NB4 (cell line): ENCODE results near the gene NOP9.

Experiments
- POLR2A ChIP-seq: IDR thresholded peaks from 2 replicates; pipeline ENCODE4 v1.6.1; 2011; ENCODE audit warnings: mild to moderate bottlenecking; ENCODE audit not compliant: insufficient read length; ENCODE audit errors: extremely low read depth
- TF ChIP-seq, protein P1 (sequence below): IDR thresholded peaks from one replicate; pipeline ENCODE4 v1.5.1; 2012; ENCODE audit warnings: low read depth, low read length

GRCh38 chr14:24266344-24267244 lies 33.1 kb upstream of the NOP9 start:
- TF ChIP-seq, protein P1, sequence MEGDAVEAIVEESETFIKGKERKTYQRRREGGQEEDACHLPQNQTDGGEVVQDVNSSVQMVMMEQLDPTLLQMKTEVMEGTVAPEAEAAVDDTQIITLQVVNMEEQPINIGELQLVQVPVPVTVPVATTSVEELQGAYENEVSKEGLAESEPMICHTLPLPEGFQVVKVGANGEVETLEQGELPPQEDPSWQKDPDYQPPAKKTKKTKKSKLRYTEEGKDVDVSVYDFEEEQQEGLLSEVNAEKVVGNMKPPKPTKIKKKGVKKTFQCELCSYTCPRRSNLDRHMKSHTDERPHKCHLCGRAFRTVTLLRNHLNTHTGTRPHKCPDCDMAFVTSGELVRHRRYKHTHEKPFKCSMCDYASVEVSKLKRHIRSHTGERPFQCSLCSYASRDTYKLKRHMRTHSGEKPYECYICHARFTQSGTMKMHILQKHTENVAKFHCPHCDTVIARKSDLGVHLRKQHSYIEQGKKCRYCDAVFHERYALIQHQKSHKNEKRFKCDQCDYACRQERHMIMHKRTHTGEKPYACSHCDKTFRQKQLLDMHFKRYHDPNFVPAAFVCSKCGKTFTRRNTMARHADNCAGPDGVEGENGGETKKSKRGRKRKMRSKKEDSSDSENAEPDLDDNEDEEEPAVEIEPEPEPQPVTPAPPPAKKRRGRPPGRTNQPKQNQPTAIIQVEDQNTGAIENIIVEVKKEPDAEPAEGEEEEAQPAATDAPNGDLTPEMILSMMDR, result no peak
- TF ChIP-seq POLR2A, result no peak
